IPS-20b (cell line): ENCODE data around the gene LAMA2.

Experiments used
- H3K27ac ChIP-seq: one replicate; pipeline ENCODE4 v1.5.1; 2013; ENCODE audit warnings: low read length
- H3K27me3 ChIP-seq: 2 replicates; pipeline ENCODE4 v1.6.1; 2013; ENCODE audit warnings: mild to moderate bottlenecking, low read length, inconsistent platforms; ENCODE audit not compliant: insufficient read depth
- H3K36me3 ChIP-seq: 2 replicates; pipeline ENCODE4 v1.6.1; 2013; ENCODE audit warnings: low read depth, mild to moderate bottlenecking, inconsistent platforms, low read length, moderate library complexity; ENCODE audit not compliant: insufficient read depth
- H3K4me1 ChIP-seq: 2 replicates; pipeline ENCODE4 v1.6.1; 2013; ENCODE audit warnings: mild to moderate bottlenecking, control low read depth, inconsistent platforms, low read length, moderate library complexity; ENCODE audit not compliant: insufficient read depth
- H3K4me3 ChIP-seq: 2 replicates; pipeline ENCODE4 v1.5.1; 2013; ENCODE audit warnings: mild to moderate bottlenecking, low read length, inconsistent platforms
- H3K9ac ChIP-seq: 2 replicates; pipeline ENCODE4 v1.6.1; 2013; ENCODE audit warnings: low read depth, mild to moderate bottlenecking, inconsistent platforms, low read length, moderate library complexity
- H3K9me3 ChIP-seq: 2 replicates; pipeline ENCODE4 v1.6.1; 2013; ENCODE audit warnings: mild to moderate bottlenecking, low read depth, low read length, inconsistent platforms; ENCODE audit not compliant: insufficient read depth

The LAMA2 gene

GRCh38 chr6:129239825-129240491 lies 357.0 kb downstream of the LAMA2 start:
- H3K9ac ChIP-seq = no peak overlapping the region
- no peaks in the 10 kb centered on the region for H3K36me3 ChIP-seq
- no peak overlapping the region for H3K4me3 ChIP-seq
- no peaks in the 10 kb centered on the region for H3K4me1 ChIP-seq
- H3K27ac ChIP-seq = no peak overlapping the region
- H3K9me3 ChIP-seq = no peaks in the 10 kb centered on the region
- H3K27me3 ChIP-seq = no peaks in the 10 kb centered on the region

GRCh38 chr6:129240492-129240853 lies 357.5 kb downstream of the LAMA2 start:
- H3K27ac ChIP-seq = no peak overlapping the region
- no peaks in the 10 kb centered on the region for H3K36me3 ChIP-seq
- no peak overlapping the region for H3K4me3 ChIP-seq
- H3K9me3 ChIP-seq = no peaks in the 10 kb centered on the region
- H3K4me1 ChIP-seq = no peaks in the 10 kb centered on the region
- H3K9ac ChIP-seq = no peak overlapping the region
- no peaks in the 10 kb centered on the region for H3K27me3 ChIP-seq

GRCh38 chr6:129242546-129242945 lies 359.6 kb downstream of the LAMA2 start:
- H3K36me3 ChIP-seq = no peaks in the 10 kb centered on the region
- no peak overlapping the region for H3K9ac ChIP-seq
- H3K27ac ChIP-seq = no peak overlapping the region
- no peaks in the 10 kb centered on the region for H3K9me3 ChIP-seq
- H3K4me1 ChIP-seq = no peaks in the 10 kb centered on the region
- H3K4me3 ChIP-seq = no peak overlapping the region
- H3K27me3 ChIP-seq = no peaks in the 10 kb centered on the region

- no peak overlapping the region for H3K27ac ChIP-seq
- H3K9me3 ChIP-seq = no peaks in the 10 kb centered on the region
- no peak overlapping the region for H3K9ac ChIP-seq
- no peak overlapping the region for H3K4me3 ChIP-seq
- no peaks in the 10 kb centered on the region for H3K27me3 ChIP-seq
- H3K4me1 ChIP-seq = no peaks in the 10 kb centered on the region
- no peaks in the 10 kb centered on the region for H3K36me3 ChIP-seq
Observed at GRCh38 chr6:129243377-129243776, 360.4 kb downstream of the LAMA2 start.

GRCh38 chr6:129248946-129249345 lies 366.0 kb downstream of the LAMA2 start:
- Histone ChIP-seq H3K9ac (no peak overlapping the region), H3K9me3 (no peaks in the 10 kb centered on the region), H3K4me1 (peaks cover 2% of the 10 kb centered on the region; the same call in 1 of the 2 replicates)

GRCh38 chr6:129251669-129252376 lies 368.9 kb downstream of the LAMA2 start:
- Histone ChIP-seq H3K27ac (no peak overlapping the region), H3K4me1 (peaks cover 2% of the 10 kb centered on the region; the same call in 1 of the 2 replicates), H3K9ac (no peak overlapping the region), H3K36me3 (no peaks in the 10 kb centered on the region), H3K27me3 (no peaks in the 10 kb centered on the region), H3K4me3 (no peak overlapping the region), H3K9me3 (no peaks in the 10 kb centered on the region)

More at GRCh38 chr6:129248946-129249345, 366.0 kb downstream of the LAMA2 start:
- no peak overlapping the region for H3K27ac ChIP-seq
- H3K36me3 ChIP-seq = no peaks in the 10 kb centered on the region
- no peak overlapping the region for H3K4me3 ChIP-seq
- no peaks in the 10 kb centered on the region for H3K27me3 ChIP-seq

GRCh38 chr6:129252377-129253071 lies 369.6 kb downstream of the LAMA2 start:
- H3K9me3 ChIP-seq = no peaks in the 10 kb centered on the region
- no peaks in the 10 kb centered on the region for H3K27me3 ChIP-seq
- H3K4me1 ChIP-seq = peaks cover 2% of the 10 kb centered on the region; the same call in 1 of the 2 replicates
- H3K27ac ChIP-seq = no peak overlapping the region
- no peaks in the 10 kb centered on the region for H3K36me3 ChIP-seq
- H3K4me3 ChIP-seq = no peak overlapping the region
- H3K9ac ChIP-seq = no peak overlapping the region

- H3K4me1 ChIP-seq = peaks cover 2% of the 10 kb centered on the region; the same call in 1 of the 2 replicates
- no peak overlapping the region for H3K9ac ChIP-seq
- H3K9me3 ChIP-seq = no peaks in the 10 kb centered on the region
- H3K4me3 ChIP-seq = no peak overlapping the region
- H3K36me3 ChIP-seq = no peaks in the 10 kb centered on the region
- H3K27ac ChIP-seq = no peak overlapping the region
- H3K27me3 ChIP-seq = no peaks in the 10 kb centered on the region
Observed at GRCh38 chr6:129253242-129253641, 370.3 kb downstream of the LAMA2 start.

GRCh38 chr6:129253727-129254126 lies 370.8 kb downstream of the LAMA2 start:
- Histone ChIP-seq H3K27me3 (no peaks in the 10 kb centered on the region), H3K9me3 (no peaks in the 10 kb centered on the region), H3K36me3 (no peaks in the 10 kb centered on the region), H3K27ac (no peak overlapping the region), H3K4me3 (no peak overlapping the region), H3K9ac (no peak overlapping the region), H3K4me1 (peaks cover 2% of the 10 kb centered on the region; the same call in 1 of the 2 replicates)

- H3K36me3 ChIP-seq = no peaks in the 10 kb centered on the region
- H3K4me3 ChIP-seq = no peak overlapping the region
- no peaks in the 10 kb centered on the region for H3K27me3 ChIP-seq
- H3K9ac ChIP-seq = no peak overlapping the region
- peaks cover 2% of the 10 kb centered on the region; the same call in 1 of the 2 replicates for H3K4me1 ChIP-seq
- H3K9me3 ChIP-seq = no peaks in the 10 kb centered on the region
- no peak overlapping the region for H3K27ac ChIP-seq
Observed at GRCh38 chr6:129257196-129257595, 374.3 kb downstream of the LAMA2 start.

- Histone ChIP-seq H3K36me3 (no peaks in the 10 kb centered on the region), H3K4me1 (no peaks in the 10 kb centered on the region), H3K27ac (no peak overlapping the region), H3K27me3 (no peaks in the 10 kb centered on the region), H3K9me3 (no peaks in the 10 kb centered on the region), H3K4me3 (no peak overlapping the region), H3K9ac (no peak overlapping the region)
Observed at GRCh38 chr6:129262661-129263060, 379.7 kb downstream of the LAMA2 start.

- H3K36me3 ChIP-seq = no peaks in the 10 kb centered on the region
- H3K4me3 ChIP-seq = no peak overlapping the region
- H3K27ac ChIP-seq = no peak overlapping the region
- no peaks in the 10 kb centered on the region for H3K9me3 ChIP-seq
- no peaks in the 10 kb centered on the region for H3K4me1 ChIP-seq
- H3K27me3 ChIP-seq = no peaks in the 10 kb centered on the region
- H3K9ac ChIP-seq = no peak overlapping the region
Observed at GRCh38 chr6:129263176-129263575, 380.2 kb downstream of the LAMA2 start.
